HG03280 (cell line): Measurements from ENCODE around the gene DTX2.
A peak's percentile ranks its signal among the peaks of the same experiment; 100 is the strongest.
"Not testable (repeated sequence)": the region's sequence is repeated elsewhere in the genome, so short reads cannot be mapped to it uniquely, and the experiment has no call there.

Source experiments
- ATAC-seq: cut with Tn5 transposase; IDR thresholded peaks from one replicate; pipeline ENCODE4 v1.9.1; 2021; ENCODE audit warnings: mild to moderate bottlenecking, moderate library complexity; ENCODE audit not compliant: unreplicated experiment

The DTX2 gene

GRCh38 chr7:76485822-76486610 lies 24.5 kb downstream of the DTX2 start:
- ATAC-seq, result not testable (repeated sequence)

GRCh38 chr7:76486618-76487017 lies 25.1 kb downstream of the DTX2 start:
- peak; percentile 97 for ATAC-seq

GRCh38 chr7:76487969-76488368 lies 26.5 kb downstream of the DTX2 start:
- not testable (repeated sequence) for ATAC-seq

- ATAC-seq, result not testable (repeated sequence)
Measured at GRCh38 chr7:76492139-76492538, 30.6 kb downstream of the DTX2 start.

GRCh38 chr7:76495717-76496116 lies 34.2 kb downstream of the DTX2 start:
- not testable (repeated sequence) for ATAC-seq

DNA sequence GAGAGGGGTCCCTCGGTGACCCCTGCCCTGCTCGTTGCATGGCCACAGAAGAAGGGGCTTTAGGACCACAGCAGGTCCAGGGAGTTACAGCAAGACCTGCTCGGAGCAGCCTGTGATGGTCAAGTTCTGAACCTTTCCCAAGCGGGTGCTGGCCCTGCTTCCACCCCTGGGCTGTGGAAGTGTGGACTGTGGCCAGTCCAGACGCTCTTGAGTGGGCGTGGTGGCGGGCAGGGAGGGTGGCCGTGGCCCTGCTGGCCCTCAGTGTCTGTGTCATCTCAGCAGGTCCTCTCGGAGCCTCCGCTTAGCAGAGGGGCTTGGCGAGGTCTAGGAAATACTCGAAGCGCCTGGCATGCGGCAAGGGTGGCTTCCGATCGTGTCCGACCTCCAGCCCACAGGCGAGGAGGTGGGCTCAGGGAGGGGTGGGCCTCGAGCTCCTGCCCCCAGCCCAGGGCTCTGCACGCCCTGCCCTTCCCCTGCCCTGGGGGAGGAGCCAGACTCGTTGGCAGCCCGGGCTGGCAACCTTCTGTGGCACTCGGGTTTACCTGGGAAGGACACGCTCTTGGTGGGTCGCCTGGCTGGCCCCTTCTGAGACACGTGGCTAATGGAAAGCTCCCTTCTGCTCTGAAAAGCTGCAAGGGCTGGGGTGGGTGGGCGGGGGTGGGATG lies 36.5 kb downstream of the DTX2 start:
- ATAC-seq, result not testable (repeated sequence)

DNA sequence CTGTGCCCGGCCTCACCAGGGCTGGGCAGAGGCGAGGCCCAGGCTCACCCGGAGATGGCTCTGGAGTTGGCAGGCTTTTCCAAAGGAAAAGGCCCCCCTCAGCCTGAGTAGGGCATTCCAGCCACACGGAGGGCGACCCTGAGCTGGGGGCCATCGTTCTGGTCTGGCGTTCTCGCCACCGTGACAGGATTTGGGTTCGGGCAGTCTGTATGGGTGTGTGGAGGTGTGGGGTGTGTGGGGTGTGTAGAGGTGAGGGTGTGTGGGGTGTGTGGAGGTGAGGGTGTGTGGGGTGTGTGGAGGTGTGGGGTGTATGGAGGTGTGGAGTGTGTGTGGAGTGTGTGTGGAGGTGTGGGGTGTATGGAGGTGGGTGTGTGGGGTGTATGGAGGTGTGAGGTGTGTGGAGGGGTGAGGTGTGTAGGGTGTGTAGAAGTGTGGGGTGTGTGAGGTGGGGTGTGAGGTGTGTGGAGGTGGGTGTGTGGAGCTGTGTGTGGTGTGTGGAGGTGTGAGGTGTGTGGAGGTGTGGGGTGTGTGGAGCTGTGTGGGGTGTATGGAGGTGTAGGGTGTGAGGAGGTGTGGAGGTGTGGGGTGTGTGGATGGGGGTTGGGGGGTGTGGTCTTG lies 37.2 kb downstream of the DTX2 start:
- ATAC-seq, result not testable (repeated sequence)

DNA sequence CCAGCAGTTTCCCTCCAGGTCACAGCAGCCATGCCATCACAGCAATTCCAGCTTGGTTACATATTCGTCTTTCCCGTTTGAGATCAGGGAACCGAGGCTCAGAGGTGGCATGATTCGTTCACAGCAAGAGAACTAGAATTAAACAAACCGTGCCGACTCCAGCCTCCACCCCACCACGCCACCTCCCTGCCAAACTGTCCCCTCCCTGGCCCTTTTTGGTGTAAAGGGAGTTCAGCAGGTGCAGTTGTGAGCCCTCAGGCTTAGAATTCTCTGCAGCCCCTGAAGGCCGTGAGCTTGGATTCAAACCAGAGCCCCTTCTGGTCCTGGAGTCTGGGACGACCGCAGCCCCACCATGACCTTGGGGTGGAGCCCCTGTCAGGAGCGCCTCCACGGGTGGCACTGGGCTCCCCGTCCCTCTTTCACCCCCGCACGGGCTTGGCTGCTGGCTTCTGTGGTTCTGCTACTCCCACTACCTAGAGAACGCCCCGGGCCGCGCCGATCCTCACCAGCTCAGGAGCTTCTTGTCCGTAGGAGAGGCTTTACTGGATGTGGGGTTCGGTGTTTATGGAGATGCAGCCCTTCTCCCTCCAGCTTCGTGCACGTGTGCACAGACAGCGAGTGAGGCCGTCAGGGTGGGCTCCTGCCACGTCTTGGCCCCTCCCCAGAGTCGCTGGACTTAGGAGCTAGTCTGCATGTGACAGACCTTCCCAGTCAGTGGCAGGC lies 37.9 kb downstream of the DTX2 start:
- ATAC-seq, result not testable (repeated sequence)

- ATAC-seq, result not testable (repeated sequence)
Measured at GRCh38 chr7:76499924-76500241, 38.4 kb downstream of the DTX2 start.

- ATAC-seq, result not testable (repeated sequence)
Measured at GRCh38 chr7:76502224-76502623, 40.7 kb downstream of the DTX2 start.

- not testable (repeated sequence) for ATAC-seq
Measured at GRCh38 chr7:76502836-76503235, 41.3 kb downstream of the DTX2 start.

GRCh38 chr7:76503244-76503643 lies 41.7 kb downstream of the DTX2 start:
- ATAC-seq, result not testable (repeated sequence)

GRCh38 chr7:76504351-76505167 lies 43.0 kb downstream of the DTX2 start:
- not testable (repeated sequence) for ATAC-seq

DNA sequence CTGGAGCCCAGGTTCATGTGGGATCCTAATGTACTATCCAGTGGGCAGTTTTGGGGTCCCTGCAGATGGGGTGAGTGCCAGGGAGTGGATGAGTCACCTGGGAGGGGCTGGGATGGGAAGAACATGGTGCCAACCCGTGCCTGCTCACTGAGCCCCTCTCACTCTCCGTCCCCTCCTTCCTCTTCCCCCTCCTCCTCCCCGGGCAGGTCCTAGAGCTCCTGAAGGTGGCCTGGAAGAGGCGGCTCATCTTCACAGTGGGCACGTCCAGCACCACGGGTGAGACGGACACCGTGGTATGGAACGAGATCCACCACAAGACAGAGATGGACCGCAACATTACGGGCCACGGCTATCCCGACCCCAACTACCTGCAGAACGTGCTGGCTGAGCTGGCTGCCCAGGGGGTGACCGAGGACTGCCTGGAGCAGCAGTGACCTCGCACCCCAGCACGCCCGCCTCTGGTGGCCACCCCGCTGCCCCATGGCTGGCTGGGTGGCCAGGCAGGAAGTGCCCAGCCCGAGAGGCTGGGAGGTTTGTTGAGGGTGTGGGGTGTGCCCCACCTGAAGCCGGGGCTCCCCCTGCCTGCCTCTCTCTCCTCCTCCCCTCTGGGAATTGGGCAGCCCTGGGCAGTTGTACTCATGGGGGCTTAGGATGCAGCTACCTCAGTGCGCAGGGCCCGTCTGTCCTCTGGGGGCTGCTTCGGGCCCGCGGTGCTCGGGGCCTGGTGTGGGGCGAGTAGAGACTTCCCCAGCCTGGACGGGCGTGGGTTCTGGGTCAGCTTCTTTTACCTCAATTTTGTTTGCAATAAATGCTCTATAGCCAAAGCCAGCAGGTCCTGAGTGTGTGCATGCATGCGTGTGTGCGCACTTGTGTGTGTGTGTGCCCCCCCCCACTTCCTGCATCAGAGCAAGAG lies 43.9 kb downstream of the DTX2 start:
- no peak for ATAC-seq

DNA sequence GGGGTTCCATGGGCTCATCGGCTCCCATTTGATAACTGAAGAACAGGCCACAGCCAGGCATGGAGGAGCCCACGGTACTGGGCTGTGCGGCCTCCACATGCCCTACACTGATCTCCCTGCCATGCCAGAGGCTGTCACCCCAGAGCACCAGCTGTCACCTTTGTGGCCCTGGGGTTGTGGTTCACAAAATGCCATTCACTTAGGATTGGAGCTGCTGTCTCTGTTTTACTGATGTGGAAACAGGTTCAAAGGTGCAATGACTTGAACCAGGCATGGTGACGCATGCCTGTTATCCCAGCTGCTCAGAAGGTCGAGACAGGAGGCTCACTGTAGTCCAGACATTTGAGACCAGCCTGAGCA lies 44.6 kb downstream of the DTX2 start:
- no peak for ATAC-seq

- ATAC-seq, result not testable (repeated sequence)
Measured at GRCh38 chr7:76506643-76507042, 45.1 kb downstream of the DTX2 start.

DNA sequence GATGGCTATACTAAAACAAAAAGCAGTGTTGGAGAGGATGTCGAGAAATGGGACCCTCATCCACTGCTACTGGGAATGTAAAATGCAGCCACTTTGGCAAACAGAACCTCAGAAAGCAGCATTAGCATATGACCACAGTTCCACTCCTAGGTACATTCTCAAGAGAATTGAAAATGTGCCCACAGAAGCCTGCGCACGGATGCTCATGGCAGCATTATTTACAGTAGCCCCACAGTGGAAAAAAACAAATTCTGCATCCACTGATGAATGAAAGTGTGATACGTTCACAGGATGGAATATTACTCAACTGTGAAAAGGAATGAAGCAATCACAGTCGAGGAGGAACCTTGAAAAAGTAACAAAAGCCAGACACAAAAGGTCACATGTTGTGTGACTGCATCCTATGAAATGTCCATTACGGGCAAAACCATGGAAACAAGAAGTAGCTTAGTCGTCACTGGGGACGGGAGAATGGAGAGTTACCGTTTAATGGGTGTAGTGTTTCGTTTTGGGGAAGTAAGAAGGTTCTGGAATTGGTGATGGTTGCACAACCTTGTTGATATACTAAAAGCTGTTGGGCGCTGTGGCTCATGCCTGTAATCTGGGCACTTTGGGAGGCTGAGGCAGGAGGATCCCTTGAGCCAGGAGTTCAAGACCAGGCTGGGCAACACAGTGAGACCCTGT lies 46.4 kb downstream of the DTX2 start:
- ATAC-seq, result no peak

DNA sequence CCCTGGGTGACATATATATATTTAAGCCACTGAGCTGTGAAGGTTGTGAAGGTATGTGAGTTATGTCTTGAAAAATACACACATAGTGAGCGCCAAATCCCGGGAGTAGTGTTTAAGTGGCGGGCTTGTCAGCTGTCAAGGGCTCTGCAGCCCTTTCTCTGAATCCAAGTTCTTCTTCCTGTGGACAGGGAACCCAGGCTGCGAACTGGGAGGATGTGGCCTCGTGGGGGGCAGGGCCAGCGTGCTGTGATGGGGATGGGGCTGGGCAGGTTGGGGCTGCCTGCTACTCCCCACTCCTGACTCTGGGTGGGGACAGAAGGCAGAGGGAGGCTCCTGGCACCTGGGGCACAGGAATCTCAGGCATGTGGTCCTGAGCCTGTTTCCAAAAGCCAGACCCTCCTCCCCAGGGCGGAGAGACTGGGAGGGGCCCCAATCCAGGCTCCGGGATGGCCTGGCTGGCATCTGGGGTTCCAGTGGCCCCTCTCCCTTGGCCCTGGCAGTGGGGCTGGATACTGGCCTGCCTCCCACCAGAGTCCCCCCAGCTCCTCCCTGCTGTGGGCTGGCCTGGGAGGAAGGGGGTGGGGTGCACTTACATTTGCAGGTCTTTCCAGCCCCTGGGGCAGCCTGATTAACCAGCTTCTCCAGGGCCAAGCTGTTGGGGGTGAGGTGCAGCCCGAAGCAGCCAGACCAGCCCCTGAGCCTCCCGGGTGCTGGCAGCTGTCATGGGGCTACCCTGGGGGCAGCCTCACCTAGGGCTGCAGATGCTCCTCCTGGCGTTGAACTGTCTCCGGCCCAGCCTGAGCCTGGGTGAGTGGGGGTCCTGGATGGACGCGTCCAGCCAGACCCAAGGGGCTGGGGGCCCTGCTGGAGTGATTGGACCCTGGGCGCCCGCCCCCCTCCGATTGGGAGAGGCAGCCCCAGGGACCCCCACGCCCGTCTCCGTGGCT lies 48.7 kb downstream of the DTX2 start, which contains the start of gene UPK3B:
Gene UPK3B (plus strand): TSS at position 622 of the 947 bp plus-strand sequence. CDS start 101 bp downstream, at position 723.
- no peak for ATAC-seq
